Loucy (cell line): ENCODE measurements around the gene DNAJC24.

ENCODE experiments used
- EZH2phosphoT487 ChIP-seq: fragments of 200-600 bp; IDR thresholded peaks from 2 replicates; pipeline ENCODE4 v1.6.1; 2018; ENCODE audit warnings: antibody characterized with exemption, mild to moderate bottlenecking, moderate library complexity, borderline replicate concordance
- TF ChIP-seq, protein P1 (sequence below): fragments of 200-600 bp; sonication (generic); conservative IDR thresholded peaks from 2 replicates; pipeline ENCODE4 v1.5.1; 2014; ENCODE audit warnings: mild to moderate bottlenecking, antibody characterized with exemption, low read length

DNA sequence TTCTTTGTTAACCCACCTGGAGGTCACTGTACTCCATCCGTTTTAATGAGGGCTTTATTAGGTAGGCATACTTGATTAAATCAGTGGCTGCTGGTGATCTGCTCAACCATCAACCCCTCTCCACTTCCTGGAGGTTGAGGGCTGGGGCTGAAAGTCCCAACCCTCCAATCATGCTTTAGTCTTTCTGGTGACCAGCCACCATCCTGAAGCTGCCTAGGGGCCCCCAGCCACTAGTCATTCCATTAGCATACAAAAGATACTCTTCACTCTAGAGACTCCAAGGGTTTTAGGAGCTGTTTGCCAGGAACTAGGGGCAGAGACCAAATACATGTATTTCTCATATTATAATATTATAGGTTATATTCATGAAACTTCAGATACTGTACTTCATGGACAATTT lies 13.5 kb downstream of the DNAJC24 start:
- TF ChIP-seq, protein P1, sequence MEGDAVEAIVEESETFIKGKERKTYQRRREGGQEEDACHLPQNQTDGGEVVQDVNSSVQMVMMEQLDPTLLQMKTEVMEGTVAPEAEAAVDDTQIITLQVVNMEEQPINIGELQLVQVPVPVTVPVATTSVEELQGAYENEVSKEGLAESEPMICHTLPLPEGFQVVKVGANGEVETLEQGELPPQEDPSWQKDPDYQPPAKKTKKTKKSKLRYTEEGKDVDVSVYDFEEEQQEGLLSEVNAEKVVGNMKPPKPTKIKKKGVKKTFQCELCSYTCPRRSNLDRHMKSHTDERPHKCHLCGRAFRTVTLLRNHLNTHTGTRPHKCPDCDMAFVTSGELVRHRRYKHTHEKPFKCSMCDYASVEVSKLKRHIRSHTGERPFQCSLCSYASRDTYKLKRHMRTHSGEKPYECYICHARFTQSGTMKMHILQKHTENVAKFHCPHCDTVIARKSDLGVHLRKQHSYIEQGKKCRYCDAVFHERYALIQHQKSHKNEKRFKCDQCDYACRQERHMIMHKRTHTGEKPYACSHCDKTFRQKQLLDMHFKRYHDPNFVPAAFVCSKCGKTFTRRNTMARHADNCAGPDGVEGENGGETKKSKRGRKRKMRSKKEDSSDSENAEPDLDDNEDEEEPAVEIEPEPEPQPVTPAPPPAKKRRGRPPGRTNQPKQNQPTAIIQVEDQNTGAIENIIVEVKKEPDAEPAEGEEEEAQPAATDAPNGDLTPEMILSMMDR, result no peak
- TF ChIP-seq EZH2phosphoT487, result no peak
